Endothelial cell of umbilical vein (primary cell): ENCODE results near the gene NSD1. TPM values are rescaled to one million over a fixed set of nuclear protein-coding genes. Genes with fewer than 3 reads are reported as not detected.

Experiments used
- BruUV-seq: library from RNA; stranded (reverse); fragments of 400-500 nt; replicated peaks from 2 replicates; lab custom pipeline; 2021; lab: Mats Ljungman, UMichigan
- CTCF ChIA-PET: fragments of 300-600, 350-600 bp; sonication (Branson Sonifier 250); formaldehyde crosslinking; loops from one replicate; lab custom pipeline; 2021; ENCODE audit warnings: antibody characterized with exemption, inconsistent platforms; lab: Charles Lee
- POLR2A ChIA-PET: fragments of 300-600, 350-600 bp; sonication (Branson Sonifier 250); formaldehyde crosslinking; loops from one replicate; lab custom pipeline; 2021; ENCODE audit warnings: antibody characterized with exemption, inconsistent platforms; lab: Charles Lee
- DNase-seq: peaks from one replicate; pipeline ENCODE4 v3.0.0-alpha.2; 2011; ENCODE audit warnings: low read depth, low spot score
- FAIRE-seq: peaks from 2 replicates; lab custom pipeline; 2011; peaks lifted over from hg19 to GRCh38; lab: Jason Lieb, UNC
- H2AFZ ChIP-seq: 2 replicates; pipeline ENCODE4 v1.6.0; 2012; ENCODE audit warnings: low read depth, low read length, control low read depth, inconsistent platforms
- H3K27ac ChIP-seq: 2 replicates; pipeline ENCODE4 v1.5.1; 2011; ENCODE audit warnings: low read depth, mild to moderate bottlenecking, control low read depth, low read length, moderate library complexity; ENCODE audit not compliant: insufficient read depth
- H3K27me3 ChIP-seq, 2 experiments: 2 replicates each; pipeline versions ENCODE4 v1.6.0 to v1.6.1; 2011; ENCODE audit warnings: low read length in 2 of 2, mixed read lengths in 1 of 2; ENCODE audit not compliant: control insufficient read depth in 2 of 2, insufficient read depth in 2 of 2
- H3K36me3 ChIP-seq, 2 experiments: 2 replicates in 1 of 2; 3 replicates in 1 of 2; pipeline ENCODE4 v1.5.1; 2011; ENCODE audit warnings: low read length in 2 of 2, mild to moderate bottlenecking in 1 of 2, moderate library complexity in 1 of 2; ENCODE audit not compliant: control insufficient read depth in 2 of 2, insufficient read depth in 2 of 2; ENCODE audit errors: extremely low read depth in 1 of 2
- H3K4me1 ChIP-seq: 3 replicates; pipeline ENCODE4 v1.5.1; 2011; ENCODE audit warnings: mild to moderate bottlenecking, low read length; ENCODE audit not compliant: control insufficient read depth, insufficient read depth; ENCODE audit errors: extremely low read depth
- H3K4me2 ChIP-seq: 2 replicates; pipeline ENCODE4 v1.6.1; 2011; ENCODE audit warnings: low read length, control low read depth, mixed read lengths; ENCODE audit not compliant: insufficient read depth
- H3K4me3 ChIP-seq, 3 experiments: fragments of 200-600 bp in 1 of 3; sonication (generic), shearing (Covaris generic) in 1 of 3; replicated peaks in 1 of 3; 2 replicates each; pipeline ENCODE4 v1.5.1; 2011 to 2016; ENCODE audit warnings: control low read depth in 3 of 3, low read length in 3 of 3, mild to moderate bottlenecking in 2 of 3, inconsistent platforms in 1 of 3, low read depth in 1 of 3, moderate library complexity in 1 of 3; ENCODE audit not compliant: insufficient read depth in 1 of 3
- H3K79me2 ChIP-seq: 2 replicates; pipeline ENCODE4 v1.6.0; 2012; ENCODE audit warnings: low read length, inconsistent platforms; ENCODE audit not compliant: control insufficient read depth, insufficient read depth
- H3K9ac ChIP-seq: replicated peaks from 2 replicates; pipeline ENCODE3; 2011; ENCODE audit warnings: low read length, control low read depth; ENCODE audit not compliant: insufficient read depth; ENCODE audit errors: extremely low read depth
- H3K9me1 ChIP-seq: replicated peaks from 3 replicates; pipeline ENCODE4 v1.6.0; 2011; ENCODE audit warnings: mild to moderate bottlenecking, low read length; ENCODE audit not compliant: control insufficient read depth, insufficient read depth; ENCODE audit errors: extremely low read depth
- H3K9me3 ChIP-seq: replicated peaks from 2 replicates; pipeline ENCODE4 v1.5.1; 2012; ENCODE audit warnings: low read length, inconsistent platforms; ENCODE audit not compliant: control insufficient read depth, insufficient read depth
- H4K20me1 ChIP-seq: replicated peaks from 2 replicates; pipeline ENCODE3; 2011; ENCODE audit warnings: mild to moderate bottlenecking, low read length; ENCODE audit not compliant: control insufficient read depth, insufficient read depth; ENCODE audit errors: extremely low read depth
- CTCF ChIP-seq, 2 donors: IDR thresholded peaks; 1 replicate in 1 of 2; 2 replicates in 1 of 2; pipeline ENCODE4 v1.5.1; 2011; ENCODE audit warnings: low read length in 2 of 2, mild to moderate bottlenecking in 2 of 2, moderate library complexity in 2 of 2, control low read depth in 1 of 2, inconsistent platforms in 1 of 2, low read depth in 1 of 2; ENCODE audit not compliant: insufficient read depth in 1 of 2; ENCODE audit errors: extremely low read depth in 1 of 2
- EZH2 ChIP-seq: IDR thresholded peaks from 2 replicates; pipeline ENCODE4 v1.6.1; 2012; ENCODE audit warnings: borderline replicate concordance, low read depth, mild to moderate bottlenecking, moderate library complexity, low read length, inconsistent platforms; ENCODE audit not compliant: severe bottlenecking
- FOS ChIP-seq: IDR thresholded peaks from 2 replicates; pipeline ENCODE4 v1.6.1; 2011; ENCODE audit warnings: mild to moderate bottlenecking, low read length, moderate library complexity, borderline replicate concordance; ENCODE audit not compliant: insufficient read depth
- GATA2 ChIP-seq: IDR thresholded peaks from 2 replicates; pipeline ENCODE4 v1.7.0; 2011; ENCODE audit warnings: low read depth, mild to moderate bottlenecking, moderate library complexity, mixed read lengths, low read length; ENCODE audit not compliant: insufficient read length, insufficient read depth
- JUN ChIP-seq: IDR thresholded peaks from 2 replicates; pipeline ENCODE4 v1.6.1; 2011; ENCODE audit warnings: borderline replicate concordance, low read depth; ENCODE audit not compliant: insufficient read length, insufficient read depth
- MAX ChIP-seq: IDR thresholded peaks from 2 replicates; pipeline ENCODE4 v1.6.1; 2011; ENCODE audit not compliant: insufficient read depth, insufficient read length
- MYC ChIP-seq: IDR thresholded peaks from one replicate; pipeline ENCODE4 v1.6.1; 2011; ENCODE audit warnings: mild to moderate bottlenecking, low read depth, low read length
- POLR2A ChIP-seq: IDR thresholded peaks from 2 replicates; pipeline ENCODE4 v1.6.1; 2012; ENCODE audit warnings: low read depth, mild to moderate bottlenecking, control low read depth, low read length
- POLR2AphosphoS5 ChIP-seq: IDR thresholded peaks from 2 replicates; pipeline ENCODE4 v1.6.1; 2012; ENCODE audit warnings: low read depth, mild to moderate bottlenecking, control low read depth, low read length, moderate library complexity; ENCODE audit not compliant: insufficient read depth
- dilution Hi-C: fragments of 300-500 bp; cut with MboI; formaldehyde crosslinking; loops from one replicate; pipeline ENCODE4 v1.15.0; 2019; ENCODE audit warnings: low sequenced_read_pairs; ENCODE audit not compliant: extremely low pct_ligation_motif_present
- intact Hi-C: fragments of 100-400 bp; cut with micrococcal nuclease; formaldehyde crosslinking; loops from one replicate; pipeline ENCODE4 v1.10.0; 2022
- polyA plus RNA-seq, 4 experiments: library from polyadenylated mRNA; depleted of rRNA in 3 of 4; stranded (reverse) in 3 of 4; unstranded in 1 of 4; fragments of >200 nt; gene quantifications; 2 replicates each; pipeline versions ENCODE4 v1.2.1 to v1.2.3, GENCODE V29; 2011 to 2012; ENCODE audit warnings: missing spikeins in 1 of 4
- total RNA-seq: library from RNA; stranded (reverse); gene quantifications from 2 replicates; pipeline ENCODE4 v1.2.3, GENCODE V29; 2021

Gene NSD1
- total and polyA plus RNA-seq, 2 donors (not counting 3 experiments of a cell fraction or from before 2014, with no cell fraction given), result 14.4 to 90.4 TPM

DNA sequence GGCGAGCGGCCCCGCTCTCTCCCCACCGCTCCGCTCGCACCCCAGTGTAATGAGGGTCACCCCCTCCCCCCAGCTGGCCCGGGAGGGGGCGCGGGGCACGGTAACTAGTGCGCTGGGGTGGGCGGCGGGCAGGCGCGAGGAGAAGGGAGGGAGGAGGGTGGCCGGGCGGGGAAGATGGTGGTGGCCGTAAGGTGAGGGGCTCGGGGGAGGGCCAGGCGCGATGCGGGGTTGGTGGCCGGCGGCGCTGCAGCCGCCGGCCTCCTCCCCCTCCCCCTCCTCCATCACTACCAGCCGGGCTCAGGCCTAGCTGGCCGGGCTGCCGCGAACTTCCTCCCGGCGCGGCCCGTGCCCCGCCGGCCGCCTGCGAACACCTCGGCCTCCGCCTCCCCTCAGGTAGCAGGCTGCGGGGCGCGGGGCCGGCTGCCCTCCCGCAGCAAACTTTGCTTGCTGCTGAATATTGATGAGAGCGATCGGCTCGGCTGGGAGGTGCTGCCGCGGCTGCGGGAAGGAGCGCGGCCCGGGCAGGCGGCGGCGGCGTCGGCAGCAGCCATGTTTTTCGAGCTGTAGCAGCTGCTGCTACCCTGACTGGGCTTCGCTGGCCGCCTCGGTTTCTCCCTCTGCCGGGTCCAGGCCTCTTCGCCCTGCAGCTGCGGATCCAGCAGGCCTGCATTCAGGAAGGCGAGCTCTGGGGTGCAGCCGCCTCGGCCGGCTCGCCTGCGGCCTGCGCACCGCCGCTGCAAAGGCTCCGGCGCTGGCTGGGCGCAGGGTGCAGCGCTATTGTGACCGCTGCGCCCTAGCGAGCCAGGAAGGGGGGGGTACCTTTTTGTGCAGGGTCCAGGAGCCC, 502 bp downstream of the NSD1 start:
- H3K4me2 ChIP-seq, result peak overlapping the region; percentile 80
- H3K27me3 ChIP-seq, result no peaks in the 10 kb centered on the region
- TF ChIP-seq EZH2 (no peak), JUN (no peak), CTCF (IDR thresholded peaks at IDR 0.05; ENCODE audit: extremely low read depth in 1 of 2, insufficient read depth in 1 of 2, low read depth in 1 of 2, low read length in 2 of 2) (no peak), MYC (no peak), MAX (no peak), GATA2 (no peak), POLR2AphosphoS5 (peak; percentile 45), POLR2A (peak; percentile 56), FOS (no peak)
- POLR2A ChIA-PET, result interaction anchor here (0.7 kb wide), 1 partner anchor 60 kb away, joined by 4 read pairs; no protein-coding TSS in a partner anchor
- peaks cover 48% of the 10 kb centered on the region for H3K79me2 ChIP-seq
- CTCF ChIA-PET, result interaction anchor here (0.5 to 1.5 kb wide), 7 partner anchors 9 to 323 kb away, joined by 3 to 7 read pairs (median 3); partner anchors contain the start of gene GRK6
- H3K9me1 ChIP-seq, result no peaks in the 10 kb centered on the region
- intact Hi-C loops (loop anchor here (2.0 to 5.0 kb wide), 3 partner anchors 17 to 168 kb away; partner anchors contain the start of genes PRELID1 and RAB24), dilution Hi-C loops (no loop called here)
- H3K9me3 ChIP-seq, result no peaks in the 10 kb centered on the region
- peaks cover 1 to 9% of the 10 kb centered on the region in 2 experiments for H3K36me3 ChIP-seq
- peak overlapping the region; percentile 75 for H3K9ac ChIP-seq
- DNase-seq (peak; percentile 61), FAIRE-seq (no peak)
- BruUV-seq, result no TSS peak
- H4K20me1 ChIP-seq, result peaks cover 4% of the 10 kb centered on the region
- peak overlapping the region; percentile 62 for H2AFZ ChIP-seq
- H3K27ac ChIP-seq, result peak overlapping the region; percentile 11
- peaks cover 37% of the 10 kb centered on the region for H3K4me1 ChIP-seq
- H3K4me3 ChIP-seq, result peak overlapping the region; percentile 25 to 81 (median 66)
